ENCODE data around the gene PSME3.

PSME3 gene

GRCh38 chr17:42818379-42818778 is 14.8 kb upstream of the PSME3 start:
- no peak for DNase-seq

GRCh38 chr17:42819939-42820535 is 13.2 kb upstream of the PSME3 start:
- peak; percentile 35 for DNase-seq

DNA sequence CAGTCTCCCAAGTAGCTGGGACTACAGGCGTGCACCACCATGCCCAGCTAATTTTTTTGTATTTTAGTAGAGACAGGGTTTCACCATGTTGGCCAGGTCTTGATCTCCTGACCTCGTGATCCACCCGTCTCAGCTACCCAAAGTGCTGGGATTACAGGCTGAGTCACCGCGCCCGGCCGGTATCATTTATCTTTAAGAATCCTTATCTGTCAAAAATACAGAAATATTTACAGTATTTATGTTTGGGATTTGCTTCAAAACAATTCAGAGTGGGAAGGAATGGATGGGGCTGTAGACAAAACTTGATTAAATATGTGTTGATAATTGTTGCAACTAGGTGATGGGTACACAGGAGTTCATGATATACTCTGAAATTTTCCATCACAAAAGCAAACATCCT is 12.0 kb upstream of the PSME3 start:
- no peak for DNase-seq

DNA sequence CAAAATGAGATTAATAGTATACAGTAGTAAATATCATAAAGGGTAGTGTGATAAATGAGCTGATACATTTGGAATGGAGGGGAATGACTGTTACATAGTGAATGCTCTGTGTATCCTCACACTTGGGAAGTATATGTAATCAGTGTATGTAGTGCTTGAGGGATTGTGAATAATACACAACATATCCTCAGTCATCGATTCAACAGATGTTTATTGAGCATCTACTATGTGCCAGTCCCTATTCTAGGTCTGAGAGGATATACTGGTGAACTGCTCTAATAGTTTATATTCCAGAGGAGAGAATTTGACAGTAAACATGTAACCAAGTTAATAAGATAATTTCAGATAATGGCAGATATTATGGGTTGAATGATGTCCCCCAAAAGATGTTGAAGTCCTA is 5.7 kb upstream of the PSME3 start:
- DNase-seq: no peak

DNA sequence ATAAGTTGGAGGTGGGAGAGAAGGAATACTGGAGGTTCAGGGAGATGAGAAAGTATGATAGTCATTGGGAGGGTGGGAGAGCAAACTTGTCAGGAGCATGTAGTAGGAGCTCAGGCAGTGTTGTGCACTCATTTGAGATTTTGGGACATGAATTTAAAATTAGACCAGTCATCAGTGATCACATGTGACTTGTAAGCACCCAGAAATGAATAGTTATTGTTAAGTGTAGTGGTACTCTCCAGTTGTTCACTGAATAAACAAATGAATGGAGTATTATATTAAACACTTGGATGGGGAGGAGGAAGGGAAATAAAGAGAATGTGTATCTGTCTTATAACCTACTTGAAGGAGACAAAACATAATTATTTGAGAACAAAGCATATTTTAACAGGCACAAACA is 2.2 kb upstream of the PSME3 start:
- DNase-seq: no peak

- DNase-seq: no peak
These were observed 824 bp upstream of the PSME3 start for GRCh38 chr17:42832213-42832933.

- DNase-seq: no peak
These were observed 698 bp downstream of the PSME3 start for GRCh38 chr17:42833767-42834422.

DNA sequence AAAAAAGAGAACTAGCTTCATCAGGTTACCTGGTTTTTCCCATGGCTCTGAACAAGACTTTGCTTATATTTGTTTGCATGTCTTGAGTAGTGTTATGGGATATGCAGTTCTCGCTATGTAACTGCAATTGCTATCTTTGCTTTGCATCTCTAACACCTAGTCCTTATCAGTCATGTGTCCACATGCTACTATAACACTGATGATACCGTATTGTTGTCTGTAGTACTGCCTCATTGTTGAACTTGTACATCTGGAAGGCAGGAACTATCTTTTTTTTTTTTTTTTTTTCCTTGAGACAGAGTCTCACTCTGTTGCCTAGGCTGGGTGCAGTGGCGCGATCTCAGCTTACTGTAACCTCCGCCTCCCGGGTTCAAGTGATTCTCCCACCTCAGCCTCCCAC is 2.5 kb downstream of the PSME3 start:
- no peak for DNase-seq

DNA sequence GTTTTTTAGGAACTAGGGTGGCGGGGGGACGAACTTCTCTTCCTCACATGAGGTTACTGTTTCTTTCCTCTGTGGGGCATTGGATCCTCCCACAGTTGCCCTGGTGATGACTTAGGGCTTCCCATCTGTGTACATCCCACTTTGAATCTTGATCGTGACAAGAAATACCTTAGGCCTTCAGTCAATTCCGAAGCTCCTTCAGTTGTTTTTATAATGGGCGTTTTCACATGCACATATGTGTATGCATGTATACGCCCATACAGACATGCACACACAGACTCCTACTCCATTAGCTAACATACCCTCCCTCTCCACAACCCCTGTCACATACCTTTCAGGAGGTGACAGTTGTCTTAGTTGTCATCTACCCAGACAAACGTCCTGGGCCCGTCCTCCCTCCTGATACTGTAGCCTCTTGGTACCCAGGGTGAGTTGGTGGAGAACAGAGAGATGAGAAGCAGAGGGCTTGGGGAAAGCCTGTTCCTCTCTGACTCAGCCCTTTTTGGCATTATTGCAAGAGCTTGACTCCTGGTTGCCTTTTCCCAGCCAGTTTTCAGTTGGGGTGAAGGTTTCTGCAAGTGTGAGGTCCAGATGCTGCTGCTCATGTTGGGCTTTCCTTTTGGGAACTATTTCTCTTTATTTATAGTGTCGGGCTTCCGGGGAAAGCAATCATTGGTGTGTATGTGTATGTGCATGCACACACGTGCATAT is 8.9 kb downstream of the PSME3 start:
- no peak for DNase-seq

GRCh38 chr17:42843358-42843934 is 10.2 kb downstream of the PSME3 start:
- DNase-seq: peak; percentile 51

DNA sequence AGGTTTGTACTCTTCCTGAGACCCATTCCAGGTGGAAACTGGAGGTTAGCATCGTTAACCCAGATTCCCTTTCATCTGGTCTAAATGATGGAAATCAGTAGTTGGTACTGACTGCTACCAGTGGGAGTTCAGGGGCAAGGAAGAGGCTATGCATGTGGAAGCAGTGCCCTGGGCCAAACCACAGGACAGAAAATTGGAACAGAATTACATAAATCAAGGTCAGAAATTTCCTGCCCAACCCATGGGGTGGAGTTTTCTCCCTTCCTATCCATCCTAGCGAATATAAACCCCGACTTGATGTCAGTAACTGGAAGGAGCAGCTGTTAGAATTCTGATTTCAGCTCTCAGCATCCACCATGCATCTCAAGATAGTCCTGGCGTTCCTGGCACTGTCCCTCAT is 11.1 kb downstream of the PSME3 start, which contains the start of gene AOC2:
Gene AOC2 (plus strand): TSS at position 310 of the 400 bp plus-strand sequence. CDS start 47 bp downstream, at position 357.
- no peak for DNase-seq

GRCh38 chr17:42844761-42845555 is 11.8 kb downstream of the PSME3 start:
- DNase-seq: no peak

DNA sequence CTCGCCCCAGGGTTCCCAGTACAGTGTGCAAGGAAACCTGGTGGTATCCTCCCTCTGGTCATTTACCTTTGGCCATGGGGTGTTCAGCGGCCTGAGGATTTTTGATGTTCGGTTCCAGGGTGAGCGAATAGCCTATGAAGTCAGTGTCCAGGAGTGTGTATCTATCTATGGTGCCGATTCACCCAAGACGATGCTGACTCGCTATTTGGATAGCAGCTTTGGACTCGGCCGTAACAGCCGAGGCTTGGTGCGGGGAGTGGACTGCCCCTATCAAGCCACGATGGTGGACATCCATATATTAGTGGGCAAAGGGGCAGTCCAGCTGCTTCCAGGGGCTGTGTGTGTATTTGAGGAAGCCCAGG is 12.3 kb downstream of the PSME3 start:
- DNase-seq: no peak

DNA sequence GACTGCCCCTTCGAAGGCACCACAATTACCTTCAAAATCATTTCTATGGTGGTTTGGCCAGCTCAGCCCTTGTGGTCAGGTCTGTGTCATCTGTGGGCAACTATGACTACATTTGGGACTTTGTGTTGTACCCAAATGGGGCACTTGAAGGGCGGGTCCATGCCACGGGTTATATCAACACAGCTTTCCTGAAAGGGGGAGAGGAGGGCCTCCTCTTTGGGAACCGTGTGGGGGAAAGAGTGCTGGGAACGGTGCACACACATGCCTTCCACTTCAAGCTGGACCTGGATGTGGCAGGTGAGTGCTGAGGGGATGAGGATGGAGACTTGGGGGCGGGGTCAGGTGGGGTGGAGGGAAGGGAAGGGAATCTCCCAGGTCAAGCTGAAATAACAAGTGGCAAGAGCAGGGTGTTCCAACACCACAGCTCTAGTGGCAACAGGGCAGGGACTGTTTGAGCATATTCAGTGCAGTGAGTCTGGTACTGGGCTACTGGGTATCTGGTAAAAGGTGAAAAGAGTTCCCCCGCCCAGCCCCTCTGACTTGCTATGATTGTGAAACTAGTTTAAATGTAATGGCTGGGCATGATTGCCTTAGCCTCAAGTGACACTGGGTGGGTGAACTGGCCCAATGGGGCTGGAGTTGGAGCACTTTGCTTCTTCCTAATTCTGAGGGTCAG is 12.9 kb downstream of the PSME3 start:
- no peak for DNase-seq

DNA sequence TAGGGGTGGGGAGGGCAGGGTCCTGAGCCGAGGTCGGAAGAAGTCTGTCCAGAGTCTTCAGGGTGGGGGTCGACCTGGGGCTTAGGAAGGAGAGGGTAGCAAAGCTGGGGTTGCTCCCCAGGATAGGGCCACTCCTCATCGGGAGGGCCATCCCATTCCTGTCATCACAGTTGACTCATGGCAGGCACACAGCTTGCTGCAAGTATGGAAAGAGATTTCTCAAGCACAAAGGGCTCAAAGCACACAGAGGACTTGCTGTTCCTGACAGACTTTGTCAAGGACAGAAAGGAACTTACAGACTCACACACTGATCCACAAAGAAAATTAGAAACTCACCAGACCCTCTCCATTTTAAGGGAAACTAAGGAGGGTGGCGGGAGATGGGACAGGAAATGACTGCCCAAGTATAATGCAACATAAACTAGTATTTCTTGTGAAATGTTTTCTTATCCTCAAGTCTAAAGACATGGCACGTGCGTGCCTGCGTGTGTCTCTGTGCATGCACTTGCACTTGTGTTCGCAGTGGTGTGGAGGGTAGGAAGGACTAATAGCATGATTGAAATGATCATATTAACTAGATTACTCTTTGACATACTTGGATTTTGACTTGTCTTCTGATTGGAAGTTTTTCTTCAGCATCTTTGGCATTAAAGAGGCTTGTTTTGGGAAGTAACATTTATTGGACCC is 13.5 kb downstream of the PSME3 start:
- no peak for DNase-seq

DNA sequence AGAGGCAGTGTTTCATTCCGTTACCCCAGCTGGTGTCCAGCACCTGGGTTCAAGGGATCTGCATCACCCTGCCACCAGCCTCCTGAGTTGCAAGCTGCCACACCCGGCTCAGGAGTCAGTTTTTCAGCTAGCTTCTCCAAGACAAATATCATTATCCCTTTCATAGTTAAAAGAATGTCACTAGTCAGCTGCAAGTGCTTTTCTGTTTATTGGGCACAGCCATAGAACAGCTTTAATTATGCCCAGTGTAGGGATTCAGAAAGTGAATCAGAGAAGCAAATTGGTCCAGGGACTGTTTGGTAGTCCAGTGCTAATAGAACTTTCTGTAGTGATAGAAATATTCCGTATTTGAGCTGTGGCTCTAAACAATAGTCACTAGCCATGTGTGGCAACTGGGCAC is 14.9 kb downstream of the PSME3 start:
- no peak for DNase-seq

DNA sequence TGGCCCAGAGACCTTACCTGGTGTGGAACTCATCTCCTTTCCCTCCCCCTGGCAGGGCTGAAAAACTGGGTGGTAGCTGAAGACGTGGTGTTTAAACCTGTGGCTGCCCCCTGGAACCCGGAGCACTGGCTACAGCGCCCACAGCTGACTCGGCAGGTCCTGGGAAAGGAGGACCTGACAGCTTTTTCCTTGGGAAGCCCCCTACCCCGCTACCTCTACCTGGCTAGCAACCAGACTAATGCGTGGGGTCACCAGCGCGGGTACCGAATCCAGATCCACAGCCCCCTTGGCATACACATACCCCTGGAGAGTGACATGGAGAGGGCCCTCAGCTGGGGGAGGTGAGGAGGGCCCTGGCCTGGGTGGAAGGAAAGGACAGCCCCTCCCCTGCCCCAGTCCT is 15.8 kb downstream of the PSME3 start:
- DNase-seq: no peak

GRCh38 chr17:42849451-42850181 is 16.4 kb downstream of the PSME3 start:
- no peak for DNase-seq

- DNase-seq: no peak
These were observed 17.8 kb downstream of the PSME3 start, which contains the start of gene AOC3 for GRCh38 chr17:42850954-42851353. Gene AOC3 (plus strand): TSS chr17:42851199. CDS start chr17:42851344, 145 bp downstream.
